MM.1S (cell line): ENCODE measurements around the gene PBX3.

ENCODE experiments used
- DNase-seq: peaks from one replicate; pipeline ENCODE4 v3.0.0-alpha.2; 2015
- H2AFZ ChIP-seq: fragments of 300-600 bp; sonication (generic); 2 replicates; pipeline ENCODE4 v1.6.0; 2016; ENCODE audit warnings: antibody characterized with exemption, low read length
- H3F3A ChIP-seq: fragments of 300-600 bp; sonication (generic); 2 replicates; pipeline ENCODE4 v1.6.1; 2016; ENCODE audit warnings: mild to moderate bottlenecking, antibody characterized with exemption, low read length, moderate library complexity, mixed read lengths; ENCODE audit not compliant: insufficient read depth
- H3K27ac ChIP-seq: fragments of 300-600 bp; sonication (generic); 2 replicates; pipeline ENCODE4 v1.5.1; 2016; ENCODE audit warnings: mild to moderate bottlenecking, low read length
- H3K27me3 ChIP-seq: fragments of 300-600 bp; sonication (generic); replicated peaks from 2 replicates; pipeline ENCODE4 v1.6.0; 2016; ENCODE audit warnings: low read length; ENCODE audit not compliant: insufficient read depth
- H3K36me3 ChIP-seq: fragments of 300-600 bp; sonication (generic); replicated peaks from 2 replicates; pipeline ENCODE4 v1.6.1; 2016; ENCODE audit warnings: mild to moderate bottlenecking, low read length, mixed read lengths; ENCODE audit not compliant: insufficient read depth
- H3K4me1 ChIP-seq: fragments of 300-600 bp; sonication (generic); 2 replicates; pipeline ENCODE4 v1.6.1; 2016; ENCODE audit warnings: low read length, mixed read lengths
- H3K4me2 ChIP-seq: fragments of 300-600 bp; sonication (generic); 2 replicates; pipeline ENCODE4 v1.6.0; 2016; ENCODE audit warnings: low read depth, low read length
- H3K4me3 ChIP-seq: fragments of 300-600 bp; sonication (generic); 2 replicates; pipeline ENCODE4 v1.5.1; 2016; ENCODE audit warnings: low read length, mixed read lengths
- H3K79me2 ChIP-seq: fragments of 300-600 bp; sonication (generic); 2 replicates; pipeline ENCODE4 v1.6.1; 2016; ENCODE audit warnings: mixed run types, low read length, mixed read lengths
- H3K9ac ChIP-seq: fragments of 300-600 bp; sonication (generic); 2 replicates; pipeline ENCODE4 v1.6.1; 2016; ENCODE audit warnings: low read length, mixed read lengths
- H3K9me2 ChIP-seq: fragments of 300-600 bp; sonication (generic); replicated peaks from 2 replicates; pipeline ENCODE4 v1.6.1; 2016; ENCODE audit warnings: mild to moderate bottlenecking, low read length, mixed read lengths; ENCODE audit not compliant: insufficient read depth
- H3K9me3 ChIP-seq: fragments of 300-600 bp; sonication (generic); replicated peaks from 2 replicates; pipeline ENCODE4 v1.6.1; 2016; ENCODE audit warnings: mild to moderate bottlenecking, low read length, mixed read lengths; ENCODE audit not compliant: insufficient read depth
- H4K20me1 ChIP-seq: fragments of 300-600 bp; sonication (generic); 2 replicates; pipeline ENCODE4 v1.6.1; 2016; ENCODE audit warnings: mild to moderate bottlenecking, low read length, moderate library complexity, mixed read lengths; ENCODE audit not compliant: insufficient read depth
- CTCF ChIP-seq: fragments of 300-600 bp; sonication (generic); IDR thresholded peaks from 2 replicates; pipeline ENCODE4 v1.5.1; 2016; ENCODE audit warnings: antibody characterized with exemption, low read length, mixed read lengths
- EZH2 ChIP-seq: fragments of 300-600 bp; sonication (generic); optimal IDR thresholded peaks from 2 replicates; pipeline ENCODE3; 2017; ENCODE audit warnings: low read depth, mild to moderate bottlenecking, antibody characterized with exemption, low read length, mixed read lengths
- EZH2phosphoT487 ChIP-seq: fragments of 300-600 bp; sonication (generic); IDR thresholded peaks from 2 replicates; pipeline ENCODE4 v1.6.1; 2018; ENCODE audit warnings: antibody characterized with exemption, low read length

Gene PBX3

DNA sequence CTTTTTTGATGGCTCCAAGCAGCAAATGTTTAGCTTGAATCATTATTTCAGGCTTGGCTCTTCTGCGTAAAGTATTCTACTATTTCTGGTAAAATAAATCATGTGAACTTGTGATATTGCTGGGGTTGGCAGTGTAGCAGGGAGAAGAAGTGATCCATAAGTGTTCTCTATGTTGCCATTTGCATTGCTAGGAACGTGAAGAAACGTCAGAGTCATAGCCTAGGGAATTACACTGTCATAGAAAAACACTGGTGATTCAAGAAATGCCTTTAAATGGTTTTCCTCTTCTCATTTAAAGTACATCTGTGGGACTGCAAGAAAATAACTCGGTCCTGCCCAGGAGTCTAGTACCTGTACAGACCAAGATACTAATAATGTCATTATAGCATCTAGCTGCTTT lies 162.3 kb downstream of the PBX3 start:
- Histone ChIP-seq H3K79me2 (no peaks in the 10 kb centered on the region), H3K4me1 (no peaks in the 10 kb centered on the region)

DNA sequence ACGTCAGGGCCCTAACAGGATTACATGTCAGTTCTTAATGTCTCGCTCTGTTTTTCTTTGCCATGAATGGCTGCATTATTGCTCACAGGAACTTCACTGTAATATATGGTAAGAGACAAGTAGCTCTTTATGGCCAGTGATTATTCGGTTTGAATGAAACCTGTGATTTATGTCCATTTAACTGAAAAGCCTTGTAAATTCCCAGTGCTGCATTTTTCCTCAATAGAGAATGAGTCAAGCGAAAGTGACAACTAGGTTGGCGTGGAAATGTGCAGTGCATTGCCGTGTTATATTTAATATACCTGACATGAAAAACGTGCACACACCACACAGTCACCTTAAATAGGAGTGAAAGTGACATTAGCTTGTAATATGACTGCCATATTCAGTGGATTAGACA lies 163.1 kb downstream of the PBX3 start:
- Histone ChIP-seq H3K79me2 (no peaks in the 10 kb centered on the region), H3K4me1 (no peaks in the 10 kb centered on the region), H3K9ac (no peak overlapping the region), H3K27me3 (no peaks in the 10 kb centered on the region), H2AFZ (no peak overlapping the region), H3K9me2 (no peaks in the 10 kb centered on the region), H3K4me2 (no peak overlapping the region), H4K20me1 (no peaks in the 10 kb centered on the region), H3K4me3 (no peak overlapping the region), H3F3A (no peaks in the 10 kb centered on the region), H3K36me3 (no peaks in the 10 kb centered on the region), H3K27ac (no peak overlapping the region), H3K9me3 (no peaks in the 10 kb centered on the region)
- TF ChIP-seq EZH2 (no peak), EZH2phosphoT487 (no peak), CTCF (no peak)
- no peak for DNase-seq

More for the DNA sequence above, 162.3 kb downstream of the PBX3 start:
- TF ChIP-seq CTCF (no peak), EZH2 (no peak), EZH2phosphoT487 (no peak)
- Histone ChIP-seq H3K9ac (no peak overlapping the region), H4K20me1 (no peaks in the 10 kb centered on the region), H3K9me2 (no peaks in the 10 kb centered on the region), H3K36me3 (no peaks in the 10 kb centered on the region), H2AFZ (no peak overlapping the region), H3K9me3 (no peaks in the 10 kb centered on the region), H3K4me2 (no peak overlapping the region), H3F3A (no peaks in the 10 kb centered on the region), H3K4me3 (no peak overlapping the region), H3K27ac (no peak overlapping the region), H3K27me3 (no peaks in the 10 kb centered on the region)
- no peak for DNase-seq

- Histone ChIP-seq H3K9ac (no peak overlapping the region), H2AFZ (no peak overlapping the region), H3K36me3 (no peaks in the 10 kb centered on the region), H3K4me1 (no peaks in the 10 kb centered on the region), H3K4me3 (no peak overlapping the region), H3F3A (no peaks in the 10 kb centered on the region), H3K79me2 (no peaks in the 10 kb centered on the region), H4K20me1 (no peaks in the 10 kb centered on the region), H3K27me3 (no peaks in the 10 kb centered on the region), H3K4me2 (no peak overlapping the region), H3K27ac (no peak overlapping the region), H3K9me2 (no peaks in the 10 kb centered on the region), H3K9me3 (no peaks in the 10 kb centered on the region)
- TF ChIP-seq EZH2, result no peak
- TF ChIP-seq CTCF, result no peak
- no peak for TF ChIP-seq EZH2phosphoT487
- DNase-seq, result no peak
Observed at GRCh38 chr9:125911861-125912644, 164.9 kb downstream of the PBX3 start.
